ENCODE measurements around the gene TRAM2.

TRAM2 gene

DNA sequence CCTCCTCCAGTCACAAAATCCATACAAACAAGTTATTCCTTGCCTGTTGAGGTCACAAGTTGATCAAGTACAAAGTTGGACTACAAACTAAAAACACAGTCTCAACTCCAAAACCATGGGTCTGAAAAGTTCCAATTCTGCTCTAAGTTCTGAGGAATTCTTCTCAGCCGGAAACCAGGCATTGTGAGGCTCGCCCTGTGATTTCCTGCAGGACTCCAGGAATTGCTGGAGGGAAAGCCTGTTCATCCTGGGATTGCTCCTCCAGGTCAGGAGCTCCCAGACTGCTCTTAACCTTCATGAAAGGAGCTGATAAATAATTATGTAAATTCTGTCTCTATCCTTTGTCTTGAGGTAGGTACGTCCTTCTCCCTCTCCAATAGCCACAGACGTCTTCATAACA lies 8.5 kb downstream of the TRAM2 start:
- TF ChIP-seq, protein P1, sequence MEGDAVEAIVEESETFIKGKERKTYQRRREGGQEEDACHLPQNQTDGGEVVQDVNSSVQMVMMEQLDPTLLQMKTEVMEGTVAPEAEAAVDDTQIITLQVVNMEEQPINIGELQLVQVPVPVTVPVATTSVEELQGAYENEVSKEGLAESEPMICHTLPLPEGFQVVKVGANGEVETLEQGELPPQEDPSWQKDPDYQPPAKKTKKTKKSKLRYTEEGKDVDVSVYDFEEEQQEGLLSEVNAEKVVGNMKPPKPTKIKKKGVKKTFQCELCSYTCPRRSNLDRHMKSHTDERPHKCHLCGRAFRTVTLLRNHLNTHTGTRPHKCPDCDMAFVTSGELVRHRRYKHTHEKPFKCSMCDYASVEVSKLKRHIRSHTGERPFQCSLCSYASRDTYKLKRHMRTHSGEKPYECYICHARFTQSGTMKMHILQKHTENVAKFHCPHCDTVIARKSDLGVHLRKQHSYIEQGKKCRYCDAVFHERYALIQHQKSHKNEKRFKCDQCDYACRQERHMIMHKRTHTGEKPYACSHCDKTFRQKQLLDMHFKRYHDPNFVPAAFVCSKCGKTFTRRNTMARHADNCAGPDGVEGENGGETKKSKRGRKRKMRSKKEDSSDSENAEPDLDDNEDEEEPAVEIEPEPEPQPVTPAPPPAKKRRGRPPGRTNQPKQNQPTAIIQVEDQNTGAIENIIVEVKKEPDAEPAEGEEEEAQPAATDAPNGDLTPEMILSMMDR (IDR thresholded peaks at IDR 0.05; ENCODE audit: low read depth, low read length) = no peak
- no peak overlapping the region for H3K4me3 ChIP-seq (ENCODE audit: low read depth, low read length)

DNA sequence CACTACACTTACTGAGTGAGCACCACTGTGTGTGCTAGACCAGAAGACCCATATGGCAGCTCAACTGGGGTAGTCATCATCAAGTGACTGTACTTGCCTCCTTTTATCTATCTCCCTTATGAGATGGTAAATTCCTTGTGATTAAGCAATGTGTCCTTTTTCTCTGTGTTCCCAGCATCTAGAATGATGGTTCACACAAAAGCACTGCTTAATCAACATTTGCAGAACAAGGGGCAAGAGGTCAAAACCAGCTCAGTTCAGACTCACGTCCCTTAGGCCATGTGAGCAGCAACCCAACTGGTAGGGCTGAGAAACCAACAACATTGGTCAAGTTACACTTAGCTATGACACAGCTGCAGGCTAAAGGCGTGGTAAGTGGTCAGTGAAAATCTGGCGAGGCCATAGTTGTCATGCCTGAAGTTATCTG lies 10.0 kb downstream of the TRAM2 start:
- no peak overlapping the region for H3K4me3 ChIP-seq (ENCODE audit: low read depth, low read length)
- TF ChIP-seq, protein P1 (IDR thresholded peaks at IDR 0.05; ENCODE audit: low read depth, low read length) = no peak

DNA sequence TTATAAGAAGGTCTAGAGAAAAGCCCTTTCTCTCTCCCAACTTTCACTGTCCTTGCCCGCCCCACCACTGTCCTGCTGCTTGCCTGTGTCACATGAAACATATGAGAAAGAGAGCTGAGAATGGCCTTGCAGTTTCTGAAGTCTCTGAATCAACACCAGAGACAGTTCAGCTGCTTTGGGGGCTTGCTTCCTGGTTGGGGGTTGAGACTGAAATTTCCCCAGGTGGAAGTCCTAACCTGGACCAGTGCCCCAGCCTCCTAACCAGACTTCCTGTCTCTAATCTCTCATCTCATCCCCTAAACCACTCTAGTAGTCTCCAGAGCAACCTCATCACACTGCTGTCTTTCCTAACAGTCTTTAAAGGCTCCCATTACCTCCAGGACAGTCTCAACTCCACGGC lies 10.7 kb downstream of the TRAM2 start:
- TF ChIP-seq, protein P1 (IDR thresholded peaks at IDR 0.05; ENCODE audit: low read depth, low read length) = no peak
- H3K4me3 ChIP-seq (ENCODE audit: low read depth, low read length) = no peak overlapping the region

DNA sequence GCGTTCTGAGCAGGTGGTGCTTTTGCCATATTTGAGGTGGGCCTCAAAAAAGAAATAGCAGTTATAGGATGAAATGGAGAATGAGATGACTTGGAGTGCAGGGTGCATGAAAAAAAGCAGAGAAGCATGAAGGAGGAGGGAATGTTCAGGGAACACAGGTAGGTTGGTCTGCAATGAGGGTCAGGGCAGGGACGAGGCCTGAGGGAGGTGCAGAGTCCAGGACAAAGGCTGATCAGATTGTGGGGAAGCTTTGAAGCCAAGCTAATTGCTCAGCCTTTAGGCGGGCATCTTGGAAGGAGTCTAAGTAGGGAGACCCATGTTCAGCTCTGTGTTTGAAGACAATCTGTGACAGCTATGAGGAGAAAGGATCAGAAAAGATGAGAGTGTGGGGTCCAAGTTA lies 12.0 kb downstream of the TRAM2 start:
- no peak overlapping the region for H3K4me3 ChIP-seq (ENCODE audit: low read depth, low read length)
- TF ChIP-seq, protein P1 (IDR thresholded peaks at IDR 0.05; ENCODE audit: low read depth, low read length) = no peak

DNA sequence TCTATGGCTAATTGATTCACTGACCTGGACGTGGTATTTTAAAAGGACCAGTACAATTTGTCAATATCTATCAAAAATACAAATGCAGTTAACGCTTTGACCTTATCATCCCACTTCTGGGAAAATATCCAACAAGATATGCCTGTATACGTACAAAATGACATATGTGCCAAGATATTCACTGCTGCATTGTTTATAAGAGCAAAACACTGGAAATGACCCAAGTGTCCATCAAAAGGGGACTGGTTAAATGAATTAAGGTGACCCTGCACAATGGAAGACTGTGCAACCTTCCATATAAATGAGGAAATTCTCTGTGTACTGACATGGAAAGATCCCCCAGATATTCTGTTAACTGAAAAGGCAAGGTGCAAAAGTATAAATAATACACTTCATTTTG lies 13.9 kb downstream of the TRAM2 start:
- no peak overlapping the region for H3K4me3 ChIP-seq (ENCODE audit: low read depth, low read length)
- TF ChIP-seq, protein P1 (IDR thresholded peaks at IDR 0.05; ENCODE audit: low read depth, low read length) = no peak

DNA sequence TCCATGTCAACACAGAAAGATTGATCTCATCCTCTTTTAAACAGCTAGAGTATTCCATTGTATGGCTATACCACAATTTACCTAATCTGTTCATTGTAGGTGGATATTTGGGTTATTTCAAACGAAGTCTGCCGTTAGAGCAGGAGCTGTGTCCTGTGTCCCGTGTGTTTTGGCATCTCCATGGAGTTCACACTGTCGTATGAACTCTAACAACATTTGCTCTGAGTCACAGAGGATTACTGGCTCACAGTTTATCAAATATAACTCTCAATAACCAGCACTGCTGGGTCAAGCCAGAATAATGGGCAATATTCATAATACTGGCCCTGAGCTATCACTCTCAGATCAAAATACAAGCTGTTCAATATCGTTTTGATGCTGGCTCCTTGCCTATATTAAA lies 16.4 kb downstream of the TRAM2 start:
- no peak overlapping the region for H3K4me3 ChIP-seq (ENCODE audit: low read depth, low read length)
- TF ChIP-seq, protein P1 (IDR thresholded peaks at IDR 0.05; ENCODE audit: low read depth, low read length) = no peak

DNA sequence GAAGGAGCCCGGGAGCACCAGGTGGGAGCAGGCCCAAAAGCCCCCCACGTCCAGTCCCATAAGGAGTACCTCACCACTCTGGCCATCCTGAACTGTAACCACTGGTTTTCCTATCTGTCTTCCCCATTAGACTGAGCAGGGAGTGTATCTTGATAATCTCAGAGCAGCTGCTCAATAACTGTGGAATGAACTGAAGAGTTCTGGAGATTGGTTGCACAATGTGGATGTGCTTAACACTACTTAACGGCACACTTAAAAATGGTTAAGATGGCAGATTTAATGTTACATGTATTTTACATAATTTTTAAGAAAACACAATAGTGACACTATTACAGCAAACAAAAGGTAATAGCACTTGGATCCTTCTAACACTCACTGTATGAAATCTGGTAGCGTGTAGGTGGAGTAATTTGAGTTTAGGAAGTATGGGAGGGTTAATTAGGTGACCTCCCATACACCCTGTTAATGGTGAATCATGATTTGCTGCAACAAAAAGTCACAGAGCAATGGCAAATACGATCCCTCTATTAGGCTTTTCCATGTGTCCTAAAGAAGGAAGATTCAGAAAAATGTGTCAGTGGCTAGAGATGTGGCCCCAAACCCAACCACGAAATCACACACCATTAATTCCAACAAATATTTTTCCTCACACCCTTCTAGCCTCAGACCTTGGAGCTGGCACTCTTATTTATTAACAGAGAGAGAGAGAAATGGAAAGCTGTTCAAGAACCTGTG lies 18.4 kb downstream of the TRAM2 start:
- peak overlapping the region; percentile 1; the same call in 1 of the 2 replicates for H3K4me3 ChIP-seq (ENCODE audit: low read depth, low read length)
- TF ChIP-seq, protein P1 (IDR thresholded peaks at IDR 0.05; ENCODE audit: low read depth, low read length) = no peak

All from WI38 (cell line).